Trophoblast cell (in vitro differentiated cells and primary cell): ENCODE measurements around the gene TAF1B.

Experiments used
- DNase-seq, 2 donors: peaks; one replicate each; pipeline ENCODE4 v3.0.0-alpha.2; 2016
- H2AFZ ChIP-seq: 2 replicates; pipeline ENCODE4 v1.6.1; 2013; ENCODE audit warnings: low read length, moderate library complexity, mild to moderate bottlenecking; ENCODE audit not compliant: insufficient read depth, poor library complexity
- H2AK5ac ChIP-seq: 2 replicates; pipeline ENCODE4 v1.6.1; 2013; ENCODE audit warnings: mild to moderate bottlenecking, low read length
- H2BK120ac ChIP-seq: 2 replicates; pipeline ENCODE4 v1.6.1; 2013; ENCODE audit warnings: low read length, mild to moderate bottlenecking, moderate library complexity; ENCODE audit not compliant: insufficient read depth, poor library complexity
- H2BK12ac ChIP-seq: 2 replicates; pipeline ENCODE4 v1.6.1; 2013; ENCODE audit warnings: mild to moderate bottlenecking, low read length, moderate library complexity
- H2BK5ac ChIP-seq: 2 replicates; pipeline ENCODE4 v1.6.1; 2013; ENCODE audit warnings: low read length, low read depth, moderate library complexity, mild to moderate bottlenecking; ENCODE audit not compliant: poor library complexity
- H3K14ac ChIP-seq: 2 replicates; pipeline ENCODE4 v1.6.1; 2013; ENCODE audit warnings: mild to moderate bottlenecking, low read length
- H3K18ac ChIP-seq: 2 replicates; pipeline ENCODE4 v1.6.1; 2013; ENCODE audit warnings: mild to moderate bottlenecking, low read length
- H3K23ac ChIP-seq: 2 replicates; pipeline ENCODE4 v1.6.1; 2013; ENCODE audit warnings: low read length
- H3K27ac ChIP-seq: 2 replicates; pipeline ENCODE4 v1.5.1; 2013; ENCODE audit warnings: low read depth, mild to moderate bottlenecking, inconsistent platforms, low read length, moderate library complexity
- H3K27me3 ChIP-seq: 2 replicates; pipeline ENCODE4 v1.6.1; 2013; ENCODE audit warnings: inconsistent platforms, mild to moderate bottlenecking, low read length, moderate library complexity; ENCODE audit not compliant: insufficient read depth
- H3K36me3 ChIP-seq, 2 experiments: 1 replicate in 1 of 2; 2 replicates in 1 of 2; pipeline ENCODE4 v1.6.1; 2013; ENCODE audit warnings: low read length in 2 of 2, mild to moderate bottlenecking in 2 of 2, moderate library complexity in 1 of 2; ENCODE audit not compliant: insufficient read depth in 2 of 2, control insufficient read depth in 1 of 2
- H3K4ac ChIP-seq: 2 replicates; pipeline ENCODE4 v1.6.1; 2013; ENCODE audit warnings: low read depth, mild to moderate bottlenecking, low read length, moderate library complexity
- H3K4me1 ChIP-seq, 2 experiments: 1 replicate in 1 of 2; 2 replicates in 1 of 2; pipeline ENCODE4 v1.6.1; 2013; ENCODE audit warnings: low read length in 2 of 2, mild to moderate bottlenecking in 2 of 2, moderate library complexity in 1 of 2; ENCODE audit not compliant: insufficient read depth in 2 of 2, control insufficient read depth in 1 of 2
- H3K4me2 ChIP-seq: 2 replicates; pipeline ENCODE4 v1.6.1; 2013; ENCODE audit warnings: inconsistent platforms, mild to moderate bottlenecking, low read length, moderate library complexity
- H3K4me3 ChIP-seq: 2 replicates; pipeline ENCODE4 v1.5.1; 2013; ENCODE audit warnings: mild to moderate bottlenecking, low read depth, low read length, inconsistent platforms
- H3K79me1 ChIP-seq: one replicate; pipeline ENCODE4 v1.6.1; 2013; ENCODE audit warnings: low read length
- H3K79me2 ChIP-seq: 2 replicates; pipeline ENCODE4 v1.6.1; 2013; ENCODE audit warnings: low read length, mild to moderate bottlenecking; ENCODE audit not compliant: control insufficient read depth, insufficient read depth, poor library complexity
- H3K9ac ChIP-seq: 2 replicates; pipeline ENCODE4 v1.6.1; 2013; ENCODE audit warnings: mild to moderate bottlenecking, low read length
- H3K9me3 ChIP-seq: 2 replicates; pipeline ENCODE4 v1.6.1; 2013; ENCODE audit warnings: low read depth, mild to moderate bottlenecking, control low read depth, inconsistent platforms, low read length; ENCODE audit not compliant: insufficient read depth
- H4K12ac ChIP-seq: 2 replicates; pipeline ENCODE4 v1.6.1; 2013; ENCODE audit warnings: low read depth, mild to moderate bottlenecking, low read length, moderate library complexity
- H4K8ac ChIP-seq: 2 replicates; pipeline ENCODE4 v1.6.1; 2013; ENCODE audit warnings: low read depth, mild to moderate bottlenecking, low read length, moderate library complexity
- H4K91ac ChIP-seq: one replicate; pipeline ENCODE4 v1.6.1; 2013; ENCODE audit warnings: low read depth, mild to moderate bottlenecking, low read length, moderate library complexity
- WGBS: extraction: QIAGEN DNeasy Blood & Tissue Kit; methylation state at CpG from one replicate; pipeline ENCODE4 v1.1.7; 2013; ENCODE audit warnings: missing lambda C conversion rate; ENCODE audit not compliant: insufficient read length, insufficient coverage; ENCODE audit errors: extremely low coverage; 5-methylcytosine and 5-hydroxymethylcytosine counted together

TAF1B gene

GRCh38 chr2:9797086-9797485 lies 46.2 kb upstream of the TAF1B start:
- H3K4me2 ChIP-seq: no peak overlapping the region
- H3K27me3 ChIP-seq: no peaks in the 10 kb centered on the region
- no peak overlapping the region for H2AFZ ChIP-seq
- no peak overlapping the region for H3K9ac ChIP-seq
- H3K14ac ChIP-seq: peak overlapping the region; percentile 5
- H3K79me2 ChIP-seq: peaks cover 2% of the 10 kb centered on the region
- H3K18ac ChIP-seq: no peak overlapping the region
- no peak overlapping the region for H3K4ac ChIP-seq
- no peak overlapping the region for H2BK120ac ChIP-seq
- no peak overlapping the region for H3K4me3 ChIP-seq
- no peak overlapping the region for H2AK5ac ChIP-seq
- no peak overlapping the region for H2BK5ac ChIP-seq
- no peak overlapping the region for H3K23ac ChIP-seq
- no peak overlapping the region for H4K91ac ChIP-seq
- no peak for DNase-seq
- no peak overlapping the region for H3K27ac ChIP-seq
- no peak overlapping the region for H4K8ac ChIP-seq
- no peaks in the 10 kb centered on the region for H3K36me3 ChIP-seq
- H4K12ac ChIP-seq: no peak overlapping the region
- peaks cover 21% of the 10 kb centered on the region for H3K79me1 ChIP-seq
- no CpG with 5 or more reads among the region's 4 CpGs for WGBS
- H3K4me1 ChIP-seq: peaks cover 30 to 36% of the 10 kb centered on the region in 2 experiments
- no peak overlapping the region for H2BK12ac ChIP-seq
- H3K9me3 ChIP-seq: no peaks in the 10 kb centered on the region

DNA sequence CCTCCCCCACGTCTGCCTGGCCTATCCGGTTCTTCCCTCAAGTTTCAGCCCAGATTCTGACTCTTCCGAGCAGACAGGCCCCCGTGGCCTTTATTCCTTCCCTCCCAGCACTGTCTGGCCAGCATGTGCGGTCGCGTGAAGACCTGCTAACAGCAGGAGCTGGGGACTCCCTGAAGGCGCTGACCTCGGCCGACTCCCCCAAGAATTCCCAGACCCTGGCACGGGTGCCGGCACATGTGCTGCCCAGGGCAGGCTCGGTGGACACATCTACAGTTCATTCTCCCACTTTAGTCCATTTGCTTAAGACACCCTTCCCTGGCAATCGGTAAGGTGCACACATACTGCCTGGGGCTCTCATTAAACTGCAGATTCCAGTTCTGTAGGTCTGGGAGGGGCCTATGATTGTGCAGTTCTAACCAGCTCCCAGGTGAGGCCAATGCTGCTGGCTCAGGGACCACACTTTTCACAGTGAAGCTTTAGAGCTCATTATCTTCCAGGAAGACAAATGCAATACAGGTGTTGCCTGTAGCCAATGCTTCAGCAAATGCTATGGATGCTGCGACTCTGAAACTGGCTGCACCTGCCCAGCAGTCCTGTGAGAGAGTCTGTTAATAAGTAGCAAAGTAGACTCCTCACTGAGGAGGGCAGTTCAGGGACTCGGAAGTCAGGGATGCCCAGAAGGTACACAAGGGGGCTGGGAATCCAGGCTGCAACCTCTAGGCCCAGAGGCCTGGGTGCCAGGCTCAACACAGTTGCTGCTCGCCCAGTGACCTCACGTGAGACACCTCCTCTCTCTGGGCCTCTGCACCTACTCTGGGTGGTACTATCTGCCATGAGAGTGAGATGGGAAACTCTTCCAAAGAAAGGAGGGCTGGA lies 45.4 kb upstream of the TAF1B start:
- peak overlapping the region; percentile 49 for H3K27ac ChIP-seq

DNA sequence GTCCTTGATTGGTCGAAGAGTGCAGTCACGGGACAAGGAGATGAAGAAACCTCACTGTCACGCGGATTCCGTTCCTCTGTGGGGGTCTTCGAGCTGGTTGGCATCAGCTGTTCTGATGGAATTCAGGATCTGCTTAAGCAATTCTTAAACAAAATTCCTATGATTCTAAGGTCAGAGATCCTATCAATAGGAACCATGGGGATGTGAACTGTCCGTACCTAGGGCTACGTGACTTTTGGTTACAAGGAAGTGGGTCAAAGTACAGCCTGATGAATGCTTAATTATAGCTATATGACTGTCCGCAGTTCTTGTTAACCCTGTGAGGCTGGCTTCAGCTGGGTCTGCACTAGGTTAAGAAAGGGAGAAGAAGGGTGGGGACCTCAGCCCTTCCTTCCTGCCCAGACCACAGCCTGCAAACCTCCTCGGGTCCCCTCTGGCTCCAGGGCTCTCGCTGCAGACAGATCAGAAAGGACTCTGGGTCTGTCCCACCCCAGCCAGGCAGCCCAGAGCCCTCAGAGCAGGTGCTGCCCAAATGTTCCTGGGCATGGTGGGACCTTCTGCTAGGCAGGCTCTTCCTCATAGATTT lies 44.2 kb upstream of the TAF1B start:
- H3K27me3 ChIP-seq: no peaks in the 10 kb centered on the region
- H3K9me3 ChIP-seq: no peaks in the 10 kb centered on the region
- no peak overlapping the region for H3K4me3 ChIP-seq
- H3K36me3 ChIP-seq: no peaks in the 10 kb centered on the region
- peak overlapping the region; percentile 13 for H2AFZ ChIP-seq
- peak overlapping the region; percentile 24 for H4K8ac ChIP-seq
- no CpG with 5 or more reads among the region's 11 CpGs for WGBS
- peak overlapping the region; percentile 16 for H2AK5ac ChIP-seq
- peak overlapping the region; percentile 24 for H4K12ac ChIP-seq
- peaks cover 31% of the 10 kb centered on the region for H3K79me1 ChIP-seq
- H3K27ac ChIP-seq: peak overlapping the region; percentile 67
- H3K23ac ChIP-seq: no peak overlapping the region
- H2BK12ac ChIP-seq: peak overlapping the region; percentile 41
- H2BK5ac ChIP-seq: peak overlapping the region; percentile 65
- peak overlapping the region; percentile 24 for H3K4ac ChIP-seq
- peak overlapping the region; percentile 65 for H3K14ac ChIP-seq
- peaks cover 6% of the 10 kb centered on the region for H3K79me2 ChIP-seq
- peak; percentile 48 to 81 for DNase-seq
- no peak overlapping the region for H3K4me2 ChIP-seq
- peak overlapping the region; percentile 93 for H4K91ac ChIP-seq
- no peak overlapping the region for H3K9ac ChIP-seq
- peaks cover 39 to 46% of the 10 kb centered on the region in 2 experiments for H3K4me1 ChIP-seq
- H2BK120ac ChIP-seq: peak overlapping the region; percentile 89
- peak overlapping the region; percentile 66 for H3K18ac ChIP-seq

More for the DNA sequence above, 45.4 kb upstream of the TAF1B start:
- Histone ChIP-seq H4K12ac (no peak overlapping the region), H4K91ac (peak overlapping the region; percentile 28), H4K8ac (peak overlapping the region; percentile 8), H3K4me3 (no peak overlapping the region), H3K79me1 (peaks cover 27% of the 10 kb centered on the region), H2AK5ac (no peak overlapping the region), H2BK12ac (no peak overlapping the region), H3K4me1 (peaks cover 36 to 42% of the 10 kb centered on the region in 2 experiments), H3K4me2 (peak overlapping the region; percentile 32), H3K36me3 (no peaks in the 10 kb centered on the region), H3K9me3 (no peaks in the 10 kb centered on the region), H3K4ac (no peak overlapping the region), H3K18ac (peak overlapping the region; percentile 3), H2BK5ac (peak overlapping the region; percentile 2), H3K79me2 (peaks cover 6% of the 10 kb centered on the region), H3K9ac (no peak overlapping the region), H3K23ac (no peak overlapping the region), H2BK120ac (peak overlapping the region; percentile 23), H3K14ac (peak overlapping the region; percentile 26), H2AFZ (no peak overlapping the region), H3K27me3 (no peaks in the 10 kb centered on the region)
- peak; percentile 80 to 83 for DNase-seq
- no CpG with 5 or more reads among the region's 18 CpGs for WGBS

GRCh38 chr2:9799729-9800632 lies 43.3 kb upstream of the TAF1B start:
- Histone ChIP-seq H3K9ac (no peak overlapping the region), H2AK5ac (peak overlapping the region; percentile 26)
- no CpG with 5 or more reads among the region's 14 CpGs for WGBS

More at GRCh38 chr2:9799729-9800632, 43.3 kb upstream of the TAF1B start:
- H3K4me3 ChIP-seq: no peak overlapping the region
- peaks cover 39 to 46% of the 10 kb centered on the region in 2 experiments for H3K4me1 ChIP-seq
- no peak overlapping the region for H2AFZ ChIP-seq
- H2BK12ac ChIP-seq: peak overlapping the region; percentile 66
- H3K23ac ChIP-seq: no peak overlapping the region
- DNase-seq: peak; percentile 94 to 98
- H4K8ac ChIP-seq: peak overlapping the region; percentile 24
- H3K36me3 ChIP-seq: no peaks in the 10 kb centered on the region
- H4K12ac ChIP-seq: peak overlapping the region; percentile 24
- H3K79me2 ChIP-seq: peaks cover 6% of the 10 kb centered on the region
- H2BK120ac ChIP-seq: peak overlapping the region; percentile 89
- H3K79me1 ChIP-seq: peaks cover 31% of the 10 kb centered on the region
- H3K27me3 ChIP-seq: no peaks in the 10 kb centered on the region
- H3K4me2 ChIP-seq: no peak overlapping the region
- peak overlapping the region; percentile 84 for H3K18ac ChIP-seq
- peak overlapping the region; percentile 96 for H4K91ac ChIP-seq
- H3K27ac ChIP-seq: peak overlapping the region; percentile 97
- peak overlapping the region; percentile 25 for H3K4ac ChIP-seq
- peak overlapping the region; percentile 65 for H3K14ac ChIP-seq
- no peaks in the 10 kb centered on the region for H3K9me3 ChIP-seq
- H2BK5ac ChIP-seq: peak overlapping the region; percentile 65
